Smooth muscle cell (in vitro differentiated cells): ENCODE results near the gene TRIM75. TPM values are rescaled to one million over a fixed set of nuclear protein-coding genes. Genes with fewer than 3 reads are reported as not detected.

Experiments used
- DNase-seq: peaks from one replicate; lab custom pipeline; 2025; ENCODE audit not compliant: unreplicated experiment; lab: John Stamatoyannopoulos, UW
- H2AFZ ChIP-seq: fragments of 200-600 bp; sonication (generic); 2 replicates; pipeline ENCODE4 v1.6.0; 2016; ENCODE audit warnings: antibody characterized with exemption, low read depth, mild to moderate bottlenecking
- H3F3A ChIP-seq: fragments of 200-600 bp; sonication (generic); 2 replicates; pipeline ENCODE4 v1.6.0; 2017; ENCODE audit warnings: antibody characterized with exemption, low read depth
- H3K27ac ChIP-seq: fragments of 200-600 bp; sonication (generic); 2 replicates; pipeline ENCODE4 v1.5.1; 2016; ENCODE audit warnings: low read depth, mild to moderate bottlenecking
- H3K27me3 ChIP-seq: fragments of 200-600 bp; sonication (generic); 2 replicates; pipeline ENCODE4 v1.6.1; 2016; ENCODE audit warnings: low read depth, mild to moderate bottlenecking
- H3K36me3 ChIP-seq: fragments of 200-600 bp; sonication (generic); 2 replicates; pipeline ENCODE4 v1.5.1; 2016; ENCODE audit warnings: low read depth
- H3K4me1 ChIP-seq: fragments of 200-600 bp; sonication (generic); 2 replicates; pipeline ENCODE4 v1.5.1; 2016; ENCODE audit warnings: low read depth
- H3K4me2 ChIP-seq: fragments of 200-600 bp; sonication (generic); 2 replicates; pipeline ENCODE4 v1.6.0; 2016; ENCODE audit warnings: mild to moderate bottlenecking
- H3K4me3 ChIP-seq: fragments of 200-600 bp; sonication (generic); 2 replicates; pipeline ENCODE4 v1.5.1; 2016; ENCODE audit warnings: mild to moderate bottlenecking
- H3K79me2 ChIP-seq: fragments of 200-600 bp; sonication (generic); 2 replicates; pipeline ENCODE4 v1.6.0; 2016; ENCODE audit warnings: low read depth, mild to moderate bottlenecking
- H3K9ac ChIP-seq: fragments of 200-600 bp; sonication (generic); 2 replicates; pipeline ENCODE4 v1.6.0; 2016; ENCODE audit warnings: low read depth
- H3K9me3 ChIP-seq: fragments of 200-600 bp; sonication (generic); replicated peaks from 2 replicates; pipeline ENCODE4 v1.5.1; 2016; ENCODE audit warnings: low read depth
- H4K20me1 ChIP-seq: fragments of 200-600 bp; sonication (generic); 2 replicates; pipeline ENCODE4 v1.6.0; 2016; ENCODE audit warnings: low read depth
- CTCF ChIP-seq: fragments of 200-600 bp; sonication (generic); IDR thresholded peaks from 2 replicates; pipeline ENCODE4 v1.5.1; 2017; ENCODE audit warnings: borderline replicate concordance, mild to moderate bottlenecking, antibody characterized with exemption; ENCODE audit not compliant: insufficient read depth, poor library complexity, severe bottlenecking
- WGBS: methylation state at CpG from one replicate; pipeline ENCODE4 v1.1.7; 2016; ENCODE audit warnings: low lambda C conversion rate; 5-methylcytosine and 5-hydroxymethylcytosine counted together
- polyA plus RNA-seq: library from polyadenylated mRNA; unstranded; fragments of >200 nt; fragmentation: Nextera tagmentation; extraction: Ambion mirVana; gene quantifications from 2 replicates; pipeline ENCODE4 v1.2.1, GENCODE V29; 2016
- total RNA-seq: library from RNA; depleted of rRNA; stranded (reverse); fragments of >200 nt; gene quantifications from 2 replicates; pipeline ENCODE4 v1.2.3, GENCODE V29; 2014

The TRIM75 gene
- total RNA-seq: not detected in 2 replicates
- polyA plus RNA-seq: not detected in 2 replicates

GRCh38 chr4:165053645-165054044, at the start of gene TRIM75:
Gene TRIM75 (plus strand): TSS chr4:165053866. CDS start chr4:165059148, 5,282 bp downstream.
- no peak within 1 kb of the TSS for H3K9ac ChIP-seq
- H4K20me1 ChIP-seq: no peaks in the 10 kb centered on the region
- H3K27me3 ChIP-seq: no peaks in the 10 kb centered on the region
- no peaks in the 10 kb centered on the region for H3K9me3 ChIP-seq
- H3F3A ChIP-seq: no peaks in the 10 kb centered on the region
- H3K27ac ChIP-seq: no peak within 1 kb of the TSS
- no peak within 1 kb of the TSS for H2AFZ ChIP-seq
- DNase-seq: no peak
- H3K4me2 ChIP-seq: no peak within 1 kb of the TSS
- WGBS: 96% methylated on average over 6 of the region's 6 CpGs
- H3K4me1 ChIP-seq: no peaks in the 10 kb centered on the region
- no peak within 1 kb of the TSS for H3K4me3 ChIP-seq
- no peak for TF ChIP-seq CTCF
- H3K36me3 ChIP-seq: no peaks in the 10 kb centered on the region
- H3K79me2 ChIP-seq: no peaks in the 10 kb centered on the region

GRCh38 chr4:165005352-165005925, 48.2 kb upstream of the TRIM75 start:
- H3K4me2 ChIP-seq: no peak overlapping the region
- no peak overlapping the region for H3K9ac ChIP-seq
- H2AFZ ChIP-seq: no peak overlapping the region
- H4K20me1 ChIP-seq: no peaks in the 10 kb centered on the region
- no peak for DNase-seq
- WGBS: 85% methylated on average over 6 of the region's 6 CpGs
- H3K36me3 ChIP-seq: no peaks in the 10 kb centered on the region
- H3K4me1 ChIP-seq: no peaks in the 10 kb centered on the region
- H3K27ac ChIP-seq: no peak overlapping the region
- no peaks in the 10 kb centered on the region for H3F3A ChIP-seq
- no peak for TF ChIP-seq CTCF
- no peaks in the 10 kb centered on the region for H3K9me3 ChIP-seq
- no peaks in the 10 kb centered on the region for H3K79me2 ChIP-seq
- no peaks in the 10 kb centered on the region for H3K27me3 ChIP-seq
- H3K4me3 ChIP-seq: no peak overlapping the region

- Histone ChIP-seq H4K20me1 (no peaks in the 10 kb centered on the region), H3K4me3 (no peak overlapping the region), H3K27ac (no peak overlapping the region), H3K36me3 (no peaks in the 10 kb centered on the region), H3F3A (no peaks in the 10 kb centered on the region), H3K9me3 (no peaks in the 10 kb centered on the region), H3K4me1 (no peaks in the 10 kb centered on the region), H3K27me3 (no peaks in the 10 kb centered on the region), H3K9ac (no peak overlapping the region), H3K4me2 (no peak overlapping the region), H2AFZ (no peak overlapping the region), H3K79me2 (no peaks in the 10 kb centered on the region)
- no peak for DNase-seq
- 84% methylated on average over 9 of the region's 9 CpGs for WGBS
- TF ChIP-seq CTCF: no peak
These were observed 47.2 kb upstream of the TRIM75 start for GRCh38 chr4:165006456-165006855.

- no peak for DNase-seq
- Histone ChIP-seq H3K79me2 (no peaks in the 10 kb centered on the region), H3K36me3 (no peaks in the 10 kb centered on the region), H3F3A (no peaks in the 10 kb centered on the region), H3K4me1 (no peaks in the 10 kb centered on the region), H2AFZ (no peak overlapping the region), H3K4me2 (no peak overlapping the region), H3K9me3 (no peaks in the 10 kb centered on the region), H3K9ac (no peak overlapping the region), H3K27ac (no peak overlapping the region), H3K27me3 (no peaks in the 10 kb centered on the region), H4K20me1 (no peaks in the 10 kb centered on the region), H3K4me3 (no peak overlapping the region)
- WGBS: 85% methylated on average over 5 of the region's 5 CpGs
- no peak for TF ChIP-seq CTCF
These were observed 46.8 kb upstream of the TRIM75 start for GRCh38 chr4:165006886-165007285.
